Nephron progenitor cell (in vitro differentiated cells): ENCODE measurements around the gene IGLL5.

Experiments
- DNase-seq: peaks from one replicate; pipeline ENCODE4 v3.0.0; 2021
- H3K27ac Mint-ChIP-seq: 2 replicates; pipeline ENCODE4 v1.8.0; 2021; ENCODE audit warnings: mild to moderate bottlenecking, moderate library complexity, mixed read lengths
- H3K27me3 Mint-ChIP-seq: 2 replicates; pipeline ENCODE4 v1.8.0; 2021; ENCODE audit warnings: mild to moderate bottlenecking, low read depth, mixed read lengths; ENCODE audit not compliant: poor library complexity
- H3K36me3 Mint-ChIP-seq: 2 replicates; pipeline ENCODE4 v1.8.0; 2021; ENCODE audit warnings: low read depth, mixed read lengths
- H3K4me1 Mint-ChIP-seq: 2 replicates; pipeline ENCODE4 v1.8.0; 2021; ENCODE audit warnings: mixed read lengths
- H3K4me3 Mint-ChIP-seq: 2 replicates; pipeline ENCODE4 v1.8.0; 2021; ENCODE audit warnings: mild to moderate bottlenecking, moderate library complexity, mixed read lengths
- H3K9me3 Mint-ChIP-seq: 2 replicates; pipeline ENCODE4 v1.8.0; 2021; ENCODE audit warnings: mild to moderate bottlenecking, moderate library complexity, mixed read lengths
- CTCF ChIP-seq: fragments of 200-600 bp; sonication (generic); IDR thresholded peaks from 2 replicates; pipeline ENCODE4 v1.5.0; 2021; ENCODE audit warnings: antibody characterized with exemption

IGLL5 gene

GRCh38 chr22:22856885-22857606 lies 30.6 kb upstream of the IGLL5 start:
- DNase-seq: no peak
- no peak for TF ChIP-seq CTCF
- Mint-ChIP-seq H3K4me3 (no peak overlapping the region), H3K9me3 (no peaks in the 10 kb centered on the region), H3K36me3 (no peaks in the 10 kb centered on the region), H3K27me3 (peaks cover 69% of the 10 kb centered on the region), H3K27ac (no peak overlapping the region), H3K4me1 (no peaks in the 10 kb centered on the region)

- Mint-ChIP-seq H3K9me3 (no peaks in the 10 kb centered on the region), H3K4me1 (no peaks in the 10 kb centered on the region), H3K36me3 (no peaks in the 10 kb centered on the region), H3K4me3 (no peak overlapping the region), H3K27me3 (peaks cover 64% of the 10 kb centered on the region), H3K27ac (no peak overlapping the region)
- no peak for DNase-seq
- TF ChIP-seq CTCF: no peak
These were observed 29.7 kb upstream of the IGLL5 start for GRCh38 chr22:22857607-22858558.

- no peak for DNase-seq
- Mint-ChIP-seq H3K4me1 (no peaks in the 10 kb centered on the region), H3K9me3 (no peaks in the 10 kb centered on the region), H3K36me3 (no peaks in the 10 kb centered on the region), H3K27ac (no peak overlapping the region), H3K27me3 (peaks cover 65% of the 10 kb centered on the region), H3K4me3 (no peak overlapping the region)
- TF ChIP-seq CTCF: no peak
These were observed 29.1 kb upstream of the IGLL5 start for GRCh38 chr22:22858559-22858937.

GRCh38 chr22:22863001-22863400 lies 24.6 kb upstream of the IGLL5 start:
- no peak for TF ChIP-seq CTCF
- DNase-seq: no peak
- Mint-ChIP-seq H3K4me3 (no peak overlapping the region), H3K36me3 (no peaks in the 10 kb centered on the region), H3K4me1 (no peaks in the 10 kb centered on the region), H3K27me3 (peaks cover 74% of the 10 kb centered on the region), H3K9me3 (no peaks in the 10 kb centered on the region), H3K27ac (no peak overlapping the region)

GRCh38 chr22:22865311-22866072 lies 22.1 kb upstream of the IGLL5 start:
- H3K9me3 Mint-ChIP-seq: no peaks in the 10 kb centered on the region
- no peak overlapping the region for H3K27ac Mint-ChIP-seq
- H3K4me1 Mint-ChIP-seq: no peaks in the 10 kb centered on the region
- no peak overlapping the region for H3K4me3 Mint-ChIP-seq
- TF ChIP-seq CTCF: no peak
- DNase-seq: no peak
- no peaks in the 10 kb centered on the region for H3K36me3 Mint-ChIP-seq
- peaks cover 66% of the 10 kb centered on the region for H3K27me3 Mint-ChIP-seq
